PFSK-1 (cell line): ENCODE results near the gene MSH3.

Experiments used
- FOXP2 ChIP-seq: optimal IDR thresholded peaks from 2 replicates; pipeline ENCODE3; 2011; ENCODE audit warnings: borderline replicate concordance, control low read depth, inconsistent platforms; ENCODE audit not compliant: insufficient read depth; ENCODE audit errors: extremely low read length, extremely low read depth
- POLR2AphosphoS5 ChIP-seq: IDR thresholded peaks from 2 replicates; pipeline ENCODE4 v1.6.1; 2012; ENCODE audit warnings: low read depth, mild to moderate bottlenecking, control low read depth, low read length, moderate library complexity
- REST ChIP-seq, 2 experiments: IDR thresholded peaks; 2 replicates each; pipeline versions ENCODE4 v1.6.1 to v1.8.0; 2011 to 2012; ENCODE audit warnings: low read depth in 2 of 2, low read length in 2 of 2, control low read depth in 1 of 2, inconsistent platforms in 1 of 2, mild to moderate bottlenecking in 1 of 2, moderate library complexity in 1 of 2; ENCODE audit not compliant: insufficient read depth in 1 of 2
- SIN3A ChIP-seq: IDR thresholded peaks from 2 replicates; pipeline ENCODE4 v1.6.1; 2012; ENCODE audit warnings: mild to moderate bottlenecking, low read length, moderate library complexity, borderline replicate concordance; ENCODE audit not compliant: insufficient read depth
- TAF1 ChIP-seq: IDR thresholded peaks from 2 replicates; pipeline ENCODE4 v1.6.1; 2012; ENCODE audit warnings: low read length, control low read depth, borderline replicate concordance; ENCODE audit not compliant: insufficient read depth

Gene MSH3

GRCh38 chr5:80714570-80715298, 60.3 kb downstream of the MSH3 start:
- TF ChIP-seq TAF1 (no peak), POLR2AphosphoS5 (no peak), SIN3A (no peak), REST (IDR thresholded peaks at IDR 0.05; ENCODE audit: insufficient read depth in 1 of 2, low read depth in 2 of 2, low read length in 2 of 2) (no peak), FOXP2 (no peak)

GRCh38 chr5:80715887-80716286, 61.4 kb downstream of the MSH3 start:
- TF ChIP-seq SIN3A (no peak), TAF1 (no peak), POLR2AphosphoS5 (no peak), REST (IDR thresholded peaks at IDR 0.05; ENCODE audit: insufficient read depth in 1 of 2, low read depth in 2 of 2, low read length in 2 of 2) (no peak), FOXP2 (no peak)

GRCh38 chr5:80720181-80720580, 65.7 kb downstream of the MSH3 start:
- no peak for TF ChIP-seq TAF1
- no peak for TF ChIP-seq POLR2AphosphoS5
- TF ChIP-seq REST (IDR thresholded peaks at IDR 0.05; ENCODE audit: insufficient read depth in 1 of 2, low read depth in 2 of 2, low read length in 2 of 2), result no peak
- no peak for TF ChIP-seq SIN3A
- no peak for TF ChIP-seq FOXP2

GRCh38 chr5:80722916-80723315, 68.5 kb downstream of the MSH3 start:
- TF ChIP-seq FOXP2 (no peak), SIN3A (no peak), TAF1 (no peak), POLR2AphosphoS5 (no peak), REST (IDR thresholded peaks at IDR 0.05; ENCODE audit: insufficient read depth in 1 of 2, low read depth in 2 of 2, low read length in 2 of 2) (no peak)
